CD4-positive, alpha-beta T cell (primary cell): ENCODE data around the gene PSMD8. TPM values are rescaled to one million over a fixed set of nuclear protein-coding genes. Genes with fewer than 3 reads are reported as not detected.

Experiments
- ATAC-seq: fragments of 200-7000 bp; cut with Tn5 transposase; one replicate; pipeline ENCODE4 v1.10.0; 2022; ENCODE audit warnings: mild to moderate bottlenecking; ENCODE audit not compliant: poor library complexity
- CTCF ChIA-PET: fragments of 350-600 bp; sonication (Branson Sonifier 250); formaldehyde crosslinking; loops from one replicate; lab custom pipeline; 2021; ENCODE audit warnings: antibody characterized with exemption, inconsistent platforms; lab: Charles Lee
- POLR2A ChIA-PET: fragments of 350-600 bp; sonication (Branson Sonifier 250); formaldehyde crosslinking; loops from one replicate; lab custom pipeline; 2021; ENCODE audit warnings: antibody characterized with exemption, inconsistent platforms; lab: Charles Lee
- DNase-seq, 14 experiments: peaks; one replicate each; pipeline ENCODE4 v3.0.0-alpha.2; 2013 to 2020; ENCODE audit warnings: mixed read lengths in 2 of 14
- H3K27ac ChIP-seq, 2 donors: one replicate each; pipeline versions ENCODE4 v1.5.1 to v1.7.0; 2013; ENCODE audit warnings: low read length in 2 of 2, low read depth in 1 of 2, mild to moderate bottlenecking in 1 of 2
- H3K27me3 ChIP-seq, 2 experiments: 1 replicate in 1 of 2; 2 replicates in 1 of 2; pipeline versions ENCODE4 v1.6.1 to v1.7.0; 2013; ENCODE audit warnings: low read length in 2 of 2, control low read depth in 1 of 2, mild to moderate bottlenecking in 1 of 2, moderate library complexity in 1 of 2; ENCODE audit not compliant: insufficient read depth in 2 of 2, control insufficient read depth in 1 of 2
- H3K36me3 ChIP-seq: one replicate; pipeline ENCODE4 v1.6.1; 2013; ENCODE audit warnings: low read length, control low read depth; ENCODE audit not compliant: insufficient read depth
- H3K4me1 ChIP-seq: one replicate; pipeline ENCODE4 v1.6.1; 2013; ENCODE audit warnings: low read length, control low read depth; ENCODE audit not compliant: insufficient read depth
- H3K4me3 ChIP-seq: one replicate; pipeline ENCODE4 v1.5.1; 2013; ENCODE audit warnings: mild to moderate bottlenecking, low read length, moderate library complexity
- H3K9me3 ChIP-seq, 2 experiments: 1 replicate in 1 of 2; 2 replicates in 1 of 2; pipeline versions ENCODE4 v1.6.1 to v1.7.0; 2013; ENCODE audit warnings: low read length in 2 of 2, mild to moderate bottlenecking in 2 of 2, control low read depth in 1 of 2, moderate library complexity in 1 of 2; ENCODE audit not compliant: control insufficient read depth in 1 of 2, insufficient read depth in 1 of 2
- H3K27ac Mint-ChIP-seq: one replicate; pipeline ENCODE4 v1.8.0; 2020; ENCODE audit warnings: mixed read lengths
- H3K27me3 Mint-ChIP-seq: one replicate; pipeline ENCODE4 v1.8.0; 2021; ENCODE audit warnings: mixed read lengths
- H3K36me3 Mint-ChIP-seq: one replicate; pipeline ENCODE4 v1.8.0; 2021; ENCODE audit warnings: low read depth, mixed read lengths
- H3K4me1 Mint-ChIP-seq: one replicate; pipeline ENCODE4 v1.8.0; 2021; ENCODE audit warnings: low read depth, mixed read lengths
- H3K4me3 Mint-ChIP-seq: one replicate; pipeline ENCODE4 v1.8.0; 2020; ENCODE audit warnings: mild to moderate bottlenecking, mixed read lengths
- H3K9me3 Mint-ChIP-seq: one replicate; pipeline ENCODE4 v1.8.0; 2020; ENCODE audit warnings: mixed read lengths
- CTCF ChIP-seq: fragments of 200-600 bp; IDR thresholded peaks from one replicate; pipeline ENCODE4 v1.8.0; 2022; ENCODE audit warnings: antibody characterized with exemption, mild to moderate bottlenecking
- intact Hi-C, 2 experiments: fragments of 100-400 bp; cut with DNase I in 1 of 2; cut with micrococcal nuclease in 1 of 2; formaldehyde crosslinking; loops; one replicate each; pipeline versions ENCODE4 v1.15.1 to v1.9.0; 2023 to 2025; cut with DNase I, micrococcal nuclease
- total RNA-seq, 174 experiments: library from RNA in 2 of 174; stranded (reverse) in 2 of 174; gene quantifications; one replicate each; pipeline ENCODE4 v1.2.3 and lab custom pipeline; 2021 to 2026

The PSMD8 gene
- total RNA-seq, 2 experiments from 2014 or later = 61.2 to 64.4 TPM

GRCh38 chr19:38351865-38352395 is 22.4 kb upstream of the PSMD8 start:
- H3K4me1 Mint-ChIP-seq = no peaks in the 10 kb centered on the region
- no peak overlapping the region for H3K4me3 Mint-ChIP-seq
- no peaks in the 10 kb centered on the region for H3K9me3 Mint-ChIP-seq
- DNase-seq (no peak), ATAC-seq (no peak)
- H3K27me3 ChIP-seq = no peaks in the 10 kb centered on the region
- no peaks in the 10 kb centered on the region for H3K9me3 ChIP-seq
- H3K36me3 ChIP-seq = no peaks in the 10 kb centered on the region
- intact Hi-C loops = no loop called here
- H3K4me3 ChIP-seq = no peak overlapping the region
- CTCF ChIA-PET = no interaction called here
- POLR2A ChIA-PET = no interaction called here
- H3K27ac ChIP-seq = no peak overlapping the region
- no peaks in the 10 kb centered on the region for H3K27me3 Mint-ChIP-seq
- no peak overlapping the region for H3K27ac Mint-ChIP-seq
- no peak for TF ChIP-seq CTCF
- H3K4me1 ChIP-seq = no peaks in the 10 kb centered on the region
- H3K36me3 Mint-ChIP-seq = no peaks in the 10 kb centered on the region

- Mint-ChIP-seq H3K4me1 (no peaks in the 10 kb centered on the region), H3K27me3 (no peaks in the 10 kb centered on the region), H3K27ac (no peak overlapping the region), H3K9me3 (no peaks in the 10 kb centered on the region), H3K36me3 (no peaks in the 10 kb centered on the region), H3K4me3 (no peak overlapping the region)
- Histone ChIP-seq H3K36me3 (no peaks in the 10 kb centered on the region), H3K9me3 (no peaks in the 10 kb centered on the region), H3K27ac (no peak overlapping the region), H3K4me3 (no peak overlapping the region), H3K27me3 (no peaks in the 10 kb centered on the region), H3K4me1 (no peaks in the 10 kb centered on the region)
- ATAC-seq (no peak), DNase-seq (no peak)
- no peak for TF ChIP-seq CTCF
- intact Hi-C loops = no loop called here
- ChIA-PET POLR2A (no interaction called here), CTCF (interaction anchor here (0.6 kb wide), 1 partner anchor 448 kb away, joined by 3 read pairs; no protein-coding TSS in a partner anchor)
These were observed 21.8 kb upstream of the PSMD8 start for GRCh38 chr19:38352611-38353010.

DNA sequence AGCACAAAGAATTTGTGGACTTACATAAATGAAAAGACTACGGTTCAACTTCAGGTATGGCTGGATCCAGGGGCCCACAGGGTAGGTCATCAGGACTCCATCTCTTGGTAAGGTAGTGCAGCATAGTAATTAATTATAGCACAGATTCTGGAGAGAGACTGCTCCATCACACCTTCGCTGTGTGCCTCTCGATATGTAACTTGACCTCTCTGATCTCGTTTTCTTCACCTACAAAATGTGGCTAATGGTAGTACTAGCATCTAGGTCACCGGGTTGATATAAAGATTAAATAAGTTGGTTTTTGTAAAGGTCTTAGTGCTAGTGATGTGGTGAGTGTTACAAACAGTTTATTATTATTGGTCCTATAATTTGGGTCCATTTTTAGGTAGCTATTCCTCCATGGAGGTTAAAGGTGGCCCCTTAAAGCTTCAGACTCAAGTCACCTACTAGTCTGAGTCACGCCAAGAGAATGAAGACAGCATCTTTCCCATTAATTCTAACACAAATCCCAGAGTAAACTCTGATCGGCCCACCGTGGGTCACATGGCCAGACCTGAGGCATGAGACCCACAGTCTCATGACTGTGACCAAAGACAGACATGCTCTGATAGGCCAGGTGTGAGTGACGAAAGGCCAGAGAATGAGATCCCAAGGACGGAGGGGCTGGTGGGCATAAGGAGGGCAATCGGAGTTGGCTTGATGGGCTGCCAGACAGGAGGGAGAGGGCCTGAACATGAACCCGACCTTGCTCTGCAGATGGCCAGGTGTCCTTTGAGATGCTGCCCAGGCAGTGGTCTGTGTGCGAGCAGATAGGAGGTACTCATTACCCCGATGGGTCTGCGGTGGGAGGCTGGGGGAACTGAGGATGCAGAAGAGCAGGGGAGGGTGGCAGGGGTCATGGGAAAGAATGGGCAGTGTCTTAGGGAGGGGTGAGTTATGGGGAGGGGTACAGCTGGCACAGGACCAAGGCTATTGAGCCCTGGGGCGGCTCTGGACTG is 18.3 kb upstream of the PSMD8 start:
- intact Hi-C loops = no loop called here
- no peaks in the 10 kb centered on the region for H3K36me3 ChIP-seq
- POLR2A ChIA-PET = no interaction called here
- ATAC-seq (no peak), DNase-seq (no peak)
- Mint-ChIP-seq H3K27ac (no peak overlapping the region), H3K36me3 (no peaks in the 10 kb centered on the region), H3K9me3 (no peaks in the 10 kb centered on the region), H3K27me3 (peaks cover 6% of the 10 kb centered on the region), H3K4me3 (no peak overlapping the region), H3K4me1 (peaks cover 6% of the 10 kb centered on the region)
- H3K9me3 ChIP-seq = no peaks in the 10 kb centered on the region
- TF ChIP-seq CTCF = no peak
- peaks cover 0 to 2% of the 10 kb centered on the region in 2 experiments for H3K27me3 ChIP-seq
- H3K4me3 ChIP-seq = no peak overlapping the region
- H3K4me1 ChIP-seq = no peaks in the 10 kb centered on the region
- CTCF ChIA-PET = no interaction called here
- H3K27ac ChIP-seq = no peak overlapping the region
